HG03066 (cell line): ENCODE data around the gene FARSB.

Experiments
- ATAC-seq: cut with Tn5 transposase; IDR thresholded peaks from one replicate; pipeline ENCODE4 v1.9.1; 2021; ENCODE audit warnings: low read depth; ENCODE audit not compliant: unreplicated experiment

The FARSB gene

DNA sequence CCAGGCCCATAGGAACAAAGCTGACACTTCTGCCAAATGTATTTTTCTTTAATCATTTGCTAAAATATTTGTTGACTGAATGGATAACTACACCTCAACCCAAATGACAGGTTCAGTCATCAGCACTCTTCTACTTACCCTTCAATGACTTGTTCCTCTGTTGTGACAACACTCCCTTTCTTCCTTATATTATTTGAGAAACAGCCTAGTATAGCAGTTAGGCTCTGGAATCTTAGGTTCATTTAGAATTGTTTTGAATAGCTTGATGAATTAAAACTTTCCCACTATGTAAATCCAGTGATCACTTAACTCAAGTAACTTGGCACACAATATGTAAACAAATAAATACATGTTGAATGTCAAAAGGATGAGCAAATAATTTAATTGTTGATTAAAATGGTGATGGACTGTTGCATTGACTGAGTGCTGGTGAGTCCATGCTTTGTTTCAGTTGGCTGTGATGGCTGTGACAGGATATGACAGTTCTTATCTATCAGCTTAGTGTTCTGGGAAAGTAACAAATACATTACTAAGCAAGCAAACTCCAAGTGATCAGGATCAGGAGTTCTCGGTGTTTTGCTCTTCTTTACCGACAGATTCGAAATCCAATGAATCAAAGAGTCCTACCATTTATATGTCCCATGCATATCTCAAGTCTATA, 12.7 kb upstream of the FARSB start:
- no peak for ATAC-seq

DNA sequence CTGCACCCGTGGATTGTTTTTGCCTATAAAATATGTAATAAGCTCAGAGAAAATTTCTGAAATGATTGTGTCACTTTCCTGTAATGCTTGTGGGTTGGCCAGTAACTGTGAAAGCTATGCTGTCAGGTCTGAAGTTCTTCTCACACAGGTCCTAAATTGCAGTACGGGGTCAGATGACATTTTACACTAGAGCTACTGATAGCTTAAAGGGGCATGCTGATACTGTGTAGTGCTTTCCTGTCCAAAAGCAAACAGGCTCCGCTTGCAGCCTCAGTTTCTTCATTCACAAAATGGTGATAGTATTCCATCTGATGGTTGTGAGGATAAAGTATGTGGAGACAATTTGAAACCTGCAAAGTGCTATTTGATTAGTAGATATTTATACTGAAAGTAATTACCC, 7.6 kb upstream of the FARSB start:
- ATAC-seq: no peak

DNA sequence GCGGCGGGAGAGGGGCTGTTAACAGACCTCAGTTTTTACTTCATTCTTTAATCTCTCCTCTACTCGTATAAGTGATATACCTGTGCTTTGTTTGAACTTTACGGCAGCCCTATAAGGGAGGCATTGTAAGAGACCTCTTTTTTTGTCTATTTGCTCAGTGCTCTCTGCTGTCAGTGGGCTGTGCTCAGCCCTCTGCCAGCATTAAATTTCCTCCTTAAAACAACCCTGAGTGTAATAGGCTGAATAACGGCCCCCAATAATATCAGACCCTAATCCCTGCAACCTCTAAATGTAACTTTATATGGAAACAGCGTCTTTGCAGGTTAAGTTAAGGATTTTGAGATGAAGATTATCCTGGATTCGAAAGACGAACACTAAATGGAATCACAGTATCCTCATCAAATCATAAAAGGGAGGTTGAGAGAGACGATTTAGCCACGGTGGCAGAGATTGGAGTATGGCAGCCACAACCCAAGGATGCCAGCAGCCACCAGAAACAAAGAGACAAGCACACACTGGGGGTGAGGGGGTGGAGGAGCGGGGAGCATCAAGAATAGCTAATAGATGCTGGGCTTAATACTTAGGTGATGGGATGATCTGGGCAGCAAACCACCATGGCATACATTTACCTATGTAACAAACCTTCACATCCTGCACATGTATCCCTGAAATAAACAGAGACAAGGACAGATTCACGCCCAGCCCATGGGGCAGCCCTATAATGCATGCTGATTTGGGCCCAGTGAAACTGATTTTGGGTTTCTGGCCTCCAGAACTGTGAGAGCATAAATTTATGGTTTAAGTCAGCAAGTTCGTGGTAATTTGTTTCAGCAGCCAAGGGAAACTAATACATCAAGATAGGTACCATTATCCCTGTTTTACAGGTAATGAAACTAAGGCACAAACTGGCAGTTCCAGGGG, 894 bp upstream of the FARSB start:
- ATAC-seq: peak; percentile 26

- no peak for ATAC-seq
Observed at GRCh38 chr2:222653280-222653679, 2.6 kb downstream of the FARSB start.

GRCh38 chr2:222652491-222653255, 3.2 kb downstream of the FARSB start:
- no peak for ATAC-seq

GRCh38 chr2:222651718-222652418, 4.0 kb downstream of the FARSB start:
- no peak for ATAC-seq

GRCh38 chr2:222649801-222650200, 6.1 kb downstream of the FARSB start:
- ATAC-seq: no peak

- no peak for ATAC-seq
Observed at GRCh38 chr2:222646008-222646407, 9.9 kb downstream of the FARSB start.

- no peak for ATAC-seq
Observed at GRCh38 chr2:222643134-222643533, 12.8 kb downstream of the FARSB start.

GRCh38 chr2:222641336-222641735, 14.6 kb downstream of the FARSB start:
- no peak for ATAC-seq

DNA sequence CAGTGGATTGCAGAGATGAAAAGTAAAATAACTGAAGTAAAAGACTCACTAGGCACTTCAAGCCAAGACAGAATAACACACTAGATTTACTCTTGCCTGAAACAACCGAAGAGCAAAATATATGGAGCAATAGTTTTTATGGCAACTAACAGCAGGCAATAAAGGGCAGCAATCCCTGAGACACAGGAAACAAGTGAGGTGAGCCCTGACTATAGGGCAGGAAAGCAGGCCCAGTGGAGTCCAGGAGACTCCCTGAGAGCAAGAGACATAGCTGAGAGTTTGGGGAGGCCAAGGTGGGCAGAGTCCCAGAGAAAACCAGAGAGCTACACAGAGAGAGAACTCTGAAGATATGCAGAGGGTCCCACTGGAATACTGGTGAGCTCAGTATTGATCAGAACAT, 18.8 kb downstream of the FARSB start:
- ATAC-seq: no peak

- no peak for ATAC-seq
Observed at GRCh38 chr2:222635295-222635694, 20.6 kb downstream of the FARSB start.

DNA sequence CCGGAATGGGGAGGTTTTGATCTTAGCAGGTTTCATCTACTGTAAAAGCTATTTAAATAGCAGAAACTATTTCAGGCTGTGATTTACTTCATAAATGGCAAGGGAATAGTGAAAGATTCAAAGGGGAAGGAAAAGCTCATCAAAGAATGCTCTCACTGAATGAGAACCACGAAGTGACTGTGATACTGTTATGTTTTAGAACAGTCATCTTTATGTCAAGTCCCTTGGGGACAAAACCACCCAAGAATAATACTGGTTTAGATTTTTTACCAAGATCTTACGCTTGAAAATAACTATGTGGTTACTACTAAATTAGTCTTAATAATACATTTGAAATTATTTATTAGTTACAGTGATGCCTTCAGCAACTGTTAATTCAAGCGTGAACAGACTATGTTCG, 28.1 kb downstream of the FARSB start:
- ATAC-seq: no peak

DNA sequence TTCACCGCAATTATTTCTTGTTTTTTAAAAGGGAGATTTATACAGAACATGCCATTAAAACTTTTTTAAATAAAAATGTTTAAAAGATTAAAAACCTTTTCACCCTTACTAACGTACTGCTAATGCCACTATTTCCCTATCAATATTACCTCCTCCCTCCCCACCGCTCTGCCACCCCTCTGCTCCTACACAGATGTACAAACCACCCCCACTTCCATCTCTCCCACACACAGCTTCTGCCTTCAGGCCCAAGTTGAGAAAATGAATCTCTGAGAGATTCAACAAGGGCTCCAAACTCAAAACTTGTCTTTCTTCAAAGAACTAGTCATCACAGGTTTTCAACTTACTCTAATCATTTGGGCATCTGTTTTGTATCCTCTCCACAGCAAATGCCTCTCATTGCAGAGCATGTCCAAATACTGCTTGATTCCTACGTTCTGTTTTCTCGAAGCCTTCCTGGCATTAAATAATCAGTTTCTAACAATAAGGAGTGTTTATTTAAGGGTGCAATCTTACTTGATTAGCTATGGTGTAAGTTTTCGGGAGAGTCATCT, 32.1 kb downstream of the FARSB start:
- ATAC-seq: no peak

DNA sequence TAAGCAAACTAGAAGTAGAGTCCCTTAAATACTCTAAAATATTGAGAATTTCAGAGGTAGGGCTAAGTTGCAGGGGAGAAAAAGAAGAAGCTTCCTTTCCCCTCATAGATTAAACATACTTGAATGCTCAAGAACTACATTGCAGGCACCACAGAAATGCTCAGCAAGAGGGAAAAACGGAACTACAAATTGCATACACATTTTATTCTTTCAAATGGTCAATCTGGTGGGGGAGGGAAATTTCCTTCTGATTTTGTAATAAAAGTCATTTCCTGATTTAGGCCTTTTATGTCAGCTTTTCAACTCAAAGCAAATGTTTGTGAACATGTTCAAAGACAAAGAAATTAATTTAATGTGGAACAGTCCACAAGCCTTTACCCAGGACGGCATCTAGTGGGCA, 33.0 kb downstream of the FARSB start:
- no peak for ATAC-seq

GRCh38 chr2:222621893-222622292, 34.0 kb downstream of the FARSB start:
- ATAC-seq: no peak

DNA sequence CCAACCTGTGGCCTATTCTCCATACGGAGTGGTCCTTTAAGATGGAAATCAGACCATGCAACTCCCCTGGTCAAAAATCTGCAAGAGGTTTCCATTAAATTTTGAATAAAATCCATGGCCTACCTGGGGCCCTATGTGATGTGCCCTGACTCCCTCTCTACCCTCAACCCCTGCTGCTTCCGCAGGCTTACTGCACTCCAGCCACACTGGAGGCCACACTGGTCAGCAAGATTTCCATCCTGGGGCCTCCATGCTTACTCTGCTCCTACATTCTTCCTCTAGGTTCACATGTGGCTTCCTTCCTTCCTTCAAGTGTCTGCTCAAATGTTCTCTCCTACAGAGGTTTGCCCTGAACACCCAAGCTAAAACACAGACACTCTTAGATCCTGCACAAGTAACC, 40.6 kb downstream of the FARSB start:
- ATAC-seq: no peak

DNA sequence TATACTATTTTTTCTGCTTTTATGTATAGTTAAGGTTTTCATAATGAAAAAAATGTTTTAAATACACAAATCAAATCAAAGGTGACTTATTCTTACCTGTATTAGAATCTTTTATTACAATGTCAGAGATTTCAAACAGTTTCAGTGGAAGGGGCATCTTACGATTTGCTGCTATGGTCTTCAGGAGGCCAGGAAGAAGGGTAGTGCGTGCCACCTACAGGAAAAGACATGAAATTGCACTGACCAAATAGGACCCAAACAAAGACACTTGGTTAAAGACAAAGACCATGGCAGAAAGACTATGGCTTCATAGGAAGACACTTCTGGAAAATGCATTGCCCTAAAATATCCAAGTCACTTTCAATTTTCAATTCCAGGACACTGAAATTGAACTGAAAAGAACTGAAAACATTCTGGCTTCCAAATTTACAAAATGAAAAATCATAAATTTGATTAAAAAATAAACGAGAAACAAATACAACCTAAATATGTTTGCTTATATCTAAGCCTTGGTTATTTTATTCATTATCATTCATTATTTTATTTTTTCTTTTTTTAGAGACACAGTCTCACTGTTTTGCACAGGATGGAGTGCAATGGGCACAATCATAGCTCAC, 42.1 kb downstream of the FARSB start:
- ATAC-seq: peak; percentile 92

DNA sequence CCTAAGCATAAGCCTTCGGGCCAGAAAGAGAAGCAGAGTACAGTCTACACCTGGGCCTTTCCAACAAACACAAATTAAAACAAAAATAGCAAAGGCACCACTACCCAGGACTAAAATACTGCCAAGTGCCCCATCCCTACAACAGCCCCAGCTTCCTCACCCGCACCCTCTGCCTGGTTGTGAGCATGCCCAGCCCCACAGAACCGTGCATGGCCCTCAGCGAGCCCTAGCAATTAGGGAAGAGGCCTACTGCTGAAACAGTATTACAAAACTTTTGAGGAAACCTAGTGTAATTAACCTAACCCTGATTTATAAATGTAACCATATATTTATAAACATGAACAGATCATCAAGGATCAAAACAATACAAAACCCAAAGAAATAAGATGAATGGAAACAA, 44.2 kb downstream of the FARSB start:
- no peak for ATAC-seq

GRCh38 chr2:222610746-222611145, 45.1 kb downstream of the FARSB start:
- no peak for ATAC-seq
